H1 (cell line): ENCODE data around the gene MACROD2. TPM values are rescaled to one million over a fixed set of nuclear protein-coding genes. Genes with fewer than 3 reads are reported as not detected.

ENCODE experiments used
- SP1 ChIP-seq: IDR thresholded peaks from 2 replicates; pipeline ENCODE4 v1.6.1; 2011; ENCODE audit warnings: low read depth, low read length
- polyA plus RNA-seq, 7 experiments: library from polyadenylated mRNA; depleted of rRNA in 3 of 7; stranded (reverse) in 5 of 7; unstranded in 2 of 7; fragments of >200 nt in 5 of 7; fragments of 200-250 nt in 2 of 7; gene quantifications; 1 replicate in 5 of 7; 2 replicates in 1 of 7; 4 replicates in 1 of 7; pipeline versions ENCODE4 v1.2.1 to v1.2.3, GENCODE V29; 2011 to 2013; ENCODE audit warnings: missing spikeins in 2 of 7, mixed read lengths in 2 of 7
- total RNA-seq: library from RNA; stranded (reverse); fragmentation: NEBNext Ultra II Directional; extraction: Animal tissue kit (Norgen Biotek cat#: 25700); gene quantifications from 2 replicates; pipeline ENCODE4 v1.2.1, GENCODE V29; 2021
- TF ChIP-seq, protein P1 (sequence below), 3 experiments: IDR thresholded peaks; 1 replicate in 2 of 3; 2 replicates in 1 of 3; pipeline versions ENCODE4 v1.5.1 to v1.6.1; 2011; ENCODE audit warnings: low read length in 3 of 3, mild to moderate bottlenecking in 3 of 3, inconsistent platforms in 2 of 3, low read depth in 1 of 3, moderate library complexity in 1 of 3; ENCODE audit not compliant: insufficient read depth in 1 of 3; ENCODE audit errors: control extremely low read depth in 1 of 3

The MACROD2 gene
- total and polyA plus RNA-seq, 2 of the 8 experiments (the other 6 are each of a cell fraction or from before 2014, with no cell fraction given): 0.70 to 3.9 TPM

- TF ChIP-seq, protein P1, sequence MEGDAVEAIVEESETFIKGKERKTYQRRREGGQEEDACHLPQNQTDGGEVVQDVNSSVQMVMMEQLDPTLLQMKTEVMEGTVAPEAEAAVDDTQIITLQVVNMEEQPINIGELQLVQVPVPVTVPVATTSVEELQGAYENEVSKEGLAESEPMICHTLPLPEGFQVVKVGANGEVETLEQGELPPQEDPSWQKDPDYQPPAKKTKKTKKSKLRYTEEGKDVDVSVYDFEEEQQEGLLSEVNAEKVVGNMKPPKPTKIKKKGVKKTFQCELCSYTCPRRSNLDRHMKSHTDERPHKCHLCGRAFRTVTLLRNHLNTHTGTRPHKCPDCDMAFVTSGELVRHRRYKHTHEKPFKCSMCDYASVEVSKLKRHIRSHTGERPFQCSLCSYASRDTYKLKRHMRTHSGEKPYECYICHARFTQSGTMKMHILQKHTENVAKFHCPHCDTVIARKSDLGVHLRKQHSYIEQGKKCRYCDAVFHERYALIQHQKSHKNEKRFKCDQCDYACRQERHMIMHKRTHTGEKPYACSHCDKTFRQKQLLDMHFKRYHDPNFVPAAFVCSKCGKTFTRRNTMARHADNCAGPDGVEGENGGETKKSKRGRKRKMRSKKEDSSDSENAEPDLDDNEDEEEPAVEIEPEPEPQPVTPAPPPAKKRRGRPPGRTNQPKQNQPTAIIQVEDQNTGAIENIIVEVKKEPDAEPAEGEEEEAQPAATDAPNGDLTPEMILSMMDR (IDR thresholded peaks at IDR 0.05; ENCODE audit: control extremely low read depth in 1 of 3, insufficient read depth in 1 of 3, low read depth in 1 of 3, low read length in 3 of 3): no peak
- TF ChIP-seq SP1: no peak
- TF ChIP-seq, all 59 proteins: peak for 0
Measured at GRCh38 chr20:16000112-16000511, 2004.8 kb downstream of the MACROD2 start (continued).
